HG02884 (cell line): Measurements from ENCODE around the gene SEMA4D.
"Not testable (repeated sequence)": the region's sequence is repeated elsewhere in the genome, so short reads cannot be mapped to it uniquely, and the experiment has no call there.

Experiments
- ATAC-seq: cut with Tn5 transposase; IDR thresholded peaks from one replicate; pipeline ENCODE4 v1.9.1; 2021; ENCODE audit warnings: mild to moderate bottlenecking, moderate library complexity; ENCODE audit not compliant: unreplicated experiment

The SEMA4D gene

DNA sequence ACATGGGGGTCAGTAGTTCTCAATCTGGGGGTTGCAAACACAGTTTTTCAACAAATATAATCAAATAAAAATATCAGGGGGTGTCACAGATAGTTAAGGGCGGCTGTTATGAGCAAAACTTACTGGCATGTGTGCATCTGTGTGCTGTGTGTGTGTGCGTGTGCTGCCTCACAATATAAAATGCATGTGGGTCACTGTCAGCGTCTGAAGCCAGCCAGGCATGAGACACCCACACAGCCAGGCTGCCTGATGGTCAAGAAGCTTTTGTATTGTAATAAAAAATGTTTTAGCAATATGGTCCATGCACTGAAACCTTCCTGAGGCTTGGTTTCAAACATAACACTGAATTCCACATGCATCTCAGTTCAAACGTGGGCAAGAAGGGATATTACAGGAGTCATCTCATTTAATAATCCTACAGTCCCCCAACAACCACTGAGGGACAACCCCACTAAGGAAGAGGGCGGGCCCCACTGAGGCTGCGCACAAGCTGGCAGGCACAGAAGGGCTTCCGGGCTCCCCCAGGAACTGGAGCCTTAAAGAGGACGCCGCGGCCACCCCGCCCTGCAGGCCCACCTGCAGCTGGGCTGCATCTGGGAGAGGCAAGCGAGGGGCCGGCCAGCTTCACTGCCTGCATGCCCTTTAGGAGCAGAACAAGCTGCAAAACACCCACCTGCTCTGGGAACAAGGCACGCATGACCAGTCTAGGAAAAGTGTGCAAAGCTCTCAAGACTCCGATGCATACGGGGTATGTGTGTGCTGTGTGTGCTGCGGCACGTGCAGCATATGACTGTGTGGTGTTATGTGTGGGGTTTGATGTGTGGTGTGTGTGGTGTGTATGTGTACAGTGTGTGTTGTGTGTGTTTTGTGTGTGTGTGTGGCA, 14.1 kb downstream of the SEMA4D start:
- ATAC-seq: peak; percentile 71

DNA sequence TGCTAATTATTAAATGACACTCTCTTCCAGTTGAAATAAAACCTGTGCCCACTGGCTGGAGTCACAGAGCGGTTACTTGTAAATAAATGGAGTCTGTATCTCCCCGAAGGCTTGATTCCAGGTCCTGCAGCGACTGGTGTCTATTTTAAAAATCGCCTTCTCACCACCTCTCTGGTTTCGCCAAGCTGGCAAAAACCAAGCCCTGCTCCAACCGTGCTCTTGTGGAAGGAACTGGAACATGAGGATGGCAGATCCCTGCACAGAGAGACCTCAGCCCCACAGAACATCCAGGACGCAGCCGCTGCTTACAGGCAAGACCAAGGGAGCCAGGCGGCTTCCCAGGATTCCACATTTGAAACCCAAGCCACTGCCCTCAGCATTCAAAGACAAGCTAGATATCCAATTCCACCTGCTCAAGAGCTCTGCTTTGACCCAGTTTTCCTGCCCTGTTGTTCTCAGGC, 15.0 kb downstream of the SEMA4D start:
- no peak for ATAC-seq

DNA sequence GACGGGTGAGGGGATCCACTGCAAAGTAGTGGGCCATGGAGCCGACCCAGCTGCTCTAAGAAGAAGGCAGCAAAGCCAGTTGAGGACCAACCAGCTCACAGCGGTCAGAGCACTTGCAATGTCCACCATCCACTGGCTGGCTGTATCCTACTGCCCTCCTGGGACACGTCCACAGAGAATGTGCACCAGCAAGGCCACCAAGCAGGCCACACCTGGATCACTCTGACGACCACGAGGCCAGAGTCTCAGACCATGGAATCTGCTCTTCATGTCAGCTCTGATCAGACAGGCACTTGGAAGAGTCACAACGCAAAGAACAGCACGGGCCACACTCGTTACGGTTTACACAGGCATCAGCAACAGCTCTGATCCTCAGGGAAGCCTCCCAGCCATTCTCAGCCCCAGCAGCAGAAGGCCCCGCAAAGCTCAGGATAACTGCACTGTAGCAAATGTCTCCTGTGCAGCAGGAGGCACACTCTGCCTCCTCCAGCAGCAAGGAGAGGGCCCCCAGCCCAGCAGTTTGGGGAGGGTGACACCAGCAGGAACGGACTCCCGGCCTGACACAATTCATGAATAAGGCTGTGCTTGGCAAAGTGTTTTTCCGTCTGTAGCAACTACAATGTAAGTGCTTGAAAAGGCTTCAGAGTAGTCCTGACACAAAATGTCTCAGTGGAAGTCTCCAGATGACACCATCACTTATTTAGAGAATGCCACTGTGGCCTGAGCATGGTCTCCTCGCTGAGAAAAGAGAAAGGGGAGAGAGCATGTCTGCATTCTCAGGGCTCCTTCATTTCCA, 15.7 kb downstream of the SEMA4D start:
- ATAC-seq: no peak

DNA sequence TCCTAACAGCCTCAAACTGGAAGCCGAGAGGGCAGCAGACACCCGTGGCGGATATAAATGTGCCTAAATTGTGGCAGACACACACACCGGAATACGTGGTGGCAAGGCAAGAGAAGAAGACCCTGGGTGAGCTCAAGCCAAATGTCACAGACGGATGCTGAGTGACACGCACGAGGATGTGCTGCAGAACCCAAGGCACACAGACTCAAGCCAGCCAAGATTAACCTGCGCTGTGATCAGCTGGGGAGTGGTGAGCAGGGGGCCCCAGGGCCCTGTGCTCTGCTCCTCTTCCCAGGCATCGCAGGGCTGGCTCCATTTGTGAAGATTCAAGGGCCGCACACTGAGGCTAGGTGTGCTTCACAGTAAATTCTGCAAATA, 16.4 kb downstream of the SEMA4D start:
- no peak for ATAC-seq

DNA sequence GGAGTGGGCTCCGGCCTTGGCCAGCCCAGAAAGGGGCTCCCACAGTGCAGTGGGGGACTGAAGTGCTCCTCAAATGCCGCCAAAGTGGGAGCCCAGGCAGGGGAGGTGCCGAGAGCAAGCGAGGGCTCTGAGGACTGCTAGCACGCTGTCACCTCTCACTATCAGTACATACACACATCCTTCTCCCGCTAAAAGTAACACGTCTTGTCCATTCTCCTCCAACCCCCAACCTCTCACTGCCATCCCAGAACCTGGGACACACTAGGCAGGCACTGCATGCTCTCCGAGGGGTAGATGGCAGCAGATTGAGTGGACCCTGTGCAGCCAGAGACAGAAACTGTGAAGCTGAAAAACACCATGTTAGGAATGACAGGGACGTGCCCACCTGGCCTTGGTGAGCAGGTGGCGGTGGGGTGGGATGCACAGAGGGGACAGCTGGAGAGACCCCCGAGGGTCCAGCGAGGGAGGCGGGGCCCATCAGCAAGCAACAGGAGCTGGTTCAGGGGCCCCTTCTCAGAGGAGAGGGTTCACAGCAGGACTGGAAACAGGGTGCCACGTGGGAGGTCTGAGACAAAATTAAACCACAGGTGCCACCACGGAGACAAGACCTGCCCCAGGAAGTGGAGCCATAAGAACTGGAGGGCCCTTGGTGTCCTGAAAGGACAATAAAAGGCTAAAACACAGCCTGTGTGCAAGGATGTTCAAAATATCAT, 16.9 kb downstream of the SEMA4D start:
- no peak for ATAC-seq

DNA sequence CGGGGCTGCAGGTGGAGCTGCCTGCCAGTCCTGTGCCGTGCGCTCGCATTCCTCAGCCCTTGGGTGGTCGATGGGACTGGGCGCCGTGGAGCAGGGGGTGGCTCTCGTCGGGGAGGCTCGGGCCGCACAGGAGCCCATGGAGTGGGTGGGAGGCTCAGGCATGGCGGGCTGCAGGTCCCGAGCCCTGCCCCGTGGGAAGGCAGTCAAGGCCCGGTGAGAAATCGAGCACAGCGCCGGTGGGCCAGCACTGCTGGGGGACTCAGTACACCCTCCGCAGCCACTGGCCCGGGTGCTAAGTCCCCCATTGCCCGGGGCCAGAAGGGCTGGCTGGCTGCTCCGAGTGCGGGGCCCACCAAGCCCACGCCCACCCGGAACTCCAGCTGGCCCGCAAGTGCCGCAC, 17.5 kb downstream of the SEMA4D start:
- ATAC-seq: not testable (repeated sequence)

DNA sequence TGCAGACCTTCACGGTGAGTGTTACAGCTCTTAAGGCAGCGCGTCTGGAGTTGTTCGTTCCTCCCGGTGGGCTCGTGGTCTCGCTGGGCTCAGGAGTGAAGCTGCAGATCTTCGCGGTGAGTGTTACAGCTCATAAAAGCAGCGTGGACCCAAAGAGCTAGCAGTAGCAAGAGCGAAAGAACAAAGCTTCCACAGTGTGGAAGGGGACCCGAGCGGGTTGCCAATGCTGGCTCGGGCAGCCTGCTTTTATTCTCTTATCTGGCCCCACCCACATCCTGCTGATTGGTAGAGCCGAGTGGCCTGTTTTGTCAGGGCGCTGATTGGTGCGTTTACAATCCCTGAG, 18.3 kb downstream of the SEMA4D start:
- ATAC-seq: not testable (repeated sequence)

DNA sequence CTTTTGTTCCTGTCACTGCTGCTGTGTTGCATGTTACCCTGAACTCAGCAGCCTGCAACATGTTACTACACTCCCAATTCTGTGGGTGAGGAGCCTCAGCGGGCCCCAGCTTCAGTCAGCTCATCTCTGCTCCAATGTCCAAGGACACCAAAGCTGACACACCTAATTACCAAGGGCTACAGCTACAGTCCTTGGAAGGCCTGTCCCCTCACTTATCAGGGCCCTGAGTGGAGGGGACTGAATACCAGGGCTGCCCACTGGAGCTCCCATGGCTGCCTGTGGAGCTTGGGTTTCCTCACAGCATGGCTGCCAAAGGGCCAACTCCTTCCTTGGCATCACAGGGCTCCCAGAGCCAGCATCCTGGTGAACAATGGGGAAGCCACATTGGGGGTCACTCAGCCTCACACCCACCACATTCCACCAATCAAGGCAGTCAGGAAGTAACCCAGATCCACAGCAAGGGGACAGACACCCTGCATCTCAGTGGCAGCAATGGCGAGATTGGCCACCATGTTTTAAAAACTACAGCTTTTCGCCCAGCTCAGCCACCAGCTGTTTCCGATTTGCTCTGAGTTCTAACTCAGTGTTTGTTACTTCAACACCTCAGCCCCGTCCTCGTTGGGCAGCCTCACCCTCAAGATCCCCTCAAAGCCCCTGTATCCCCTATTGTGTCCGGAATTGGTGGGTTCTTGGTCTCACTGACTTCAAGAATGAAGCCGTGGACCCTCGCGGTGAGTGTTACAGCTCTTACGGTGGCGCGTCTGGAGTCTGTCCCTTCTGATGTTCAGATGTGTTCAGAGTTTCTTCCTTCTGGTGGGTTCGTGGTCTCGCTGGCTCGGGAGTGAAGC, 18.9 kb downstream of the SEMA4D start:
- no peak for ATAC-seq

DNA sequence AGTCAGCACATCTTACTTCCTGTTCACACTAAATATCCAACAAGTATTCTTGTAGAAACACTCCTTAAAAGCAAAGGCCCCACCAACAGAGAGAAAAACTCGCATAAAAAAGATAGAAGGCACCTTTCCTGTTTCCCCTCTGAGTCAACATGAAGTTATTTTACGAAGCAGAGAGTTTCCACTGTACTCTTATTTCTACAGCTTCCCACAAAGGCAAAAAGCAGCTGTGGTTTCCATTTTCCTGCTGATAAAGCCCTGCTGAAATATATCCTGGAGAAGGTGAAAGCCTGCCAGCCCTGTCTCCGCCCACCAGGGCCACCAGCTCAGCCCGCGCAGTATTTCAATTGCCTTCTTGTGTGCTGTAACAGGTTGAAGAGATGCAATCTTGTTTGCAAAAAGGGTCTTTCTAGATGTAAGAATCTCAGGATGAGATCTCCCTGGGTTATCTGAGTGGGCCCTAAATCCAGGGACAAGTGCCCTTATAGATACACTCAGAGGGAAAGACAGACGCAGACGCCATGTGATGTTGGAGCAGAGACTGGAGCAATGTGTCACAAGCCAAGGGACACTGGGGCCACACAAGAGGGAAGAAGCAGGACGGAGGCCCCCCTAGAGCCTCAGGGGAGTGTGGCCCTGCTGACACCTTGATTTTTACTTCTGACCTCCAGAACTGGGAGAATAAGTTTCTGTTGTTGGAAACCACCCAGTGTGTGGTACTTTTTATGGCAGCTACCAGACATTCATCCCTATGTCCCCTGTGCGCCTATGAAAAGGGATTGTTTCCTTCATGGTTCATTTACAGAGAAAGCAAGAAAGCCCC, 19.9 kb downstream of the SEMA4D start:
- no peak for ATAC-seq

DNA sequence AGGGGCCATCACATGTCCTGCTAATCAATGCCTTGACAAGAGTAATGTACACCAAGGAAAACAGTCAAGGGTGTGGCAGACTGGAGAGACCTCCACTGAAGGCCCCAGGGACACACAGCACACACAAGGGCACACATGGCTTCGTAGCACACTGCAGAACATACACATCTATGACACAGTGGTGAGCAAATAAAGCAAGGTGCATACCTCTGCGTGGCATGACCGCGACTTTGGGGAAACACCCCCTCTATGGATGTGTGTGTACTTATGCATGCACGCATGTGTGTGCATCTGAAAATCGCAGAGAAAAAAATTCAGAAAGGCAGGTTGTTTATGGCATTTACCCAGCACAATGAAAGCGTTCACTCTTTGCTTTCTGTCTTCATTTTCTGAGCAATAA, 20.5 kb downstream of the SEMA4D start:
- no peak for ATAC-seq

DNA sequence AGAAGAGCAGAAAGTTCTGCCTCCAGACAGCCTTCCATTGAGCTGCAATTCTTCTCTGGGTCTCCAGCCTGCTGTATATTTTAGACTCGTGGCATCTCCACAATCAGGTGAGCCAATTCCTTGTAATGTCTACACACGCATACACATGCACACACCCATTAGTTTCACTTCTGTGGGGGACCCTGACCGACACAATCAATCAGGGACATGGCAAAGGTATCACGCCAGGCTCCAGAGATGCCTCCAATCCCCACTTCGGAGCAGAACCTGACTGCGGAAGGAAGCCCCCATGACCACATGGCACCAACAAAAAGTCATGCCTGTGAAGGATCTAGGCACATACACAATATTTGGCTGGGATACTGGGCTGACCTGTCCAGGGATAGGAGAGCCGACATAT, 21.4 kb downstream of the SEMA4D start:
- ATAC-seq: no peak

DNA sequence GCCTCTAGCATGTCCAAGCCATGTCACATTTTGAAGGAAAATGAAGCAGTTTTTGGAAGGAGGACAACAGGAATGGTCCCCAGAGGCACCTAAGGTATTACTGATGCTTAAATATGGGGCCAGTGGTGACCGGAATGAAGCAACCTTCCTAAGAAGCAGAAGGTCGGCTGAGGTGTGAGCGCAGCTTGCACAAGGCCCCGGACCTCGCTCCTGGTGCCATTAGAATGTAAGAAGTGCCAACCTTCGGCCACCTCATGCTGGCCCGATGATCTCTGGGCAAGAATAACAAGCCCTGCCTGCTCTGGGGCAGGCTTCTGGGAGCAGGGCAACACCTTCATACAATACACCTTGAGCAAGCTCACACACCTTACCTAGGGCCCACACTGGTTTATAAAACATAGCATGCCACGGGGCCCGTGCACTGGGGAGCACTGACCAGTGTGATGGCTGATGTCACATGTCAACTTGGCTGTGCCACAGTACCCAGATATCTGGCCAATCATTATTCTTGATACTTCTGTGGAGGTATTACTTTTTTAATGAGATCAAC, 21.9 kb downstream of the SEMA4D start:
- no peak for ATAC-seq

DNA sequence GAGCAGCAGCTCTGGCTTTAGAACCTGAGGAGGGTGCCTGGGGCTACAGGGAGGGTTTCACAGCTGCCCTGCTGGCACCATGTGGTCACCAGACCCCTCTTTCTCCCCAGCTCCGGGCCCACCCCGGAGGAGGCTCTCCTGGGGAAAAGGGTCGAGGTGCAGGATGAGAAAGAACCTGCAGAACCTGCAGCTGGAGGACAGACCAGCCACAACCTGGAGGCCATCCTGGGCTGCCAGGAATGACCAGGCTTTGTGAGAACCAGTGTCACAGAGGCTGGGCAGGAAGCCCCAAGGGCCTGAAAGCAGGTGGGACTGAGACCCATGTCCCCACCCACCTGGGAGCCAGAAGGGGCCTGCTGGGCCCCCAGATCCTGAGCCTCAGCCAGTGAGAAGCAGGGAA, 23.0 kb downstream of the SEMA4D start:
- ATAC-seq: no peak

DNA sequence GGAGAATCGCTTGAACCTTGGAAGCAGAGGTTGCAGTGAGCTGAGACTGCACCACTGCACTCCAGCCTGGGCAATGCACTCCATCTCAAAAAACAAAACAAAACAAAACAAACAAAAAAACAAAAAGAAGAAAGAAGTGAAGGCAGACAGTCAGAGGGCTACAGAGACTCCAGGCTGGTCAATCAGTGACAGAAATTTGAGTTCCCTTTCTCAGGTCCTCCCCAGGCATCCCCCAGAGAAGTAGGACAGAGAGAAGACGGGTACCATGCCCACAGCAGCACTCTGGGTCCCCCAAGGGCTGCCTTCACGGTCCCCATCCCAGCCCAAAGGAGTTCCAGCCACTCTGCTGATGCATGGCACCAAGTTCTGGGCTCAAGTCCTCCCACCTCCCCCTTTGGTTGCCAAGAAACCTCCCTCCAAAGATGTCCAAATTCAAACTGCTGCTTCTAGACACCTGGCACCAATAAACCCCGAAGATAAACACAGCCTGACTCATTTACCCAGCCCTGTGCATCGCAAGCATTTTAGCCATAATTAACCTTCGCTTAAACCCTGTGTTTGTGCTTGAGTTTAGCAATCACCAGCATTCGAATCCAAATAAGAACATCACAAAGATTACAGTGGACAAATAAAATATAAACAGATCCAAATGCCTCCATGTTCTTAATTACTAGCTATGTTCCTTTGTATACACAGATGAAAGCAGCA, 24.0 kb downstream of the SEMA4D start:
- ATAC-seq: no peak

DNA sequence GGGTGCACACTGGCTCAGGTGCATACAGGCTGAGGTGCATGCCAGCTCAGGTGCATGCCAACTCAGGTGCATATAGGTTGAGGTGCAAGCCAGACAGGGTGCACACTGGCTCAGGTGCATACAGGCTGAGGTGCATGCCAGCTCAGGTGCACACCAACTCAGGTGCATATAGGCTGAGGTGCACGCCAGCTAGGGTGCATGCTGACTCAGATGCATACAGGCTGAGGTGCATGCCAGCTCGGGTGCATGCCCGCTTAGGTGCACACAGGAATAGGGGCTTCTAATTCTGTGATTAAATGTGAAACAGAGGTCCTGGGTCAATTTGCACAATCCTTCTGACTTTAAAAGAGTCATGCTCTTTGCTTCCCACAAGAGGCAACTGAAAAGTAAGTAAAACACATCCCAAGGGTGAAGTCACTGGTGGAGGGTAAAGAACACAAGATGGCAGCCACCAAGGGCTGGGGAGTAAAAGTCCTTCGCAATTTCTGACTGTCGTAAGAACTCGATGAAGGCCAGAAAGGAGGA, 26.1 kb downstream of the SEMA4D start:
- ATAC-seq: not testable (repeated sequence)

DNA sequence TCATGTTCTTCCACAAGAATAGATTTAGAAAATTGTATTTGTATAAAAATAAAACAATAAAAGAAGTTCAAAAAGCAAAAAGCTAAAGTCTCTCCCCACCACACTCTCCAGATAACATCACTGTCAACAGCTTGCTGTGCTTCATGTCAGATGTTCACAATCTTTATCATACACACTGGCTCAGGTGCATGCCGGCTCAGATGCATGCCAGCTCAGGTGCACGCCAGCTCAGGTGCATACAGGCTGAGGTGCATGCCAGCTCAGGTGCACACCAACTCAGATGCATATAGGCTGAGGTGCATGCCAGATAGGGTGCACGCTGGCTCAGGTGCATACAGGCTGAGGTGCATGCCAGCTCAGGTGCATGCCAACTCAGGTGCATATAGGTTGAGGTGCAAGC, 26.5 kb downstream of the SEMA4D start:
- ATAC-seq: no peak

DNA sequence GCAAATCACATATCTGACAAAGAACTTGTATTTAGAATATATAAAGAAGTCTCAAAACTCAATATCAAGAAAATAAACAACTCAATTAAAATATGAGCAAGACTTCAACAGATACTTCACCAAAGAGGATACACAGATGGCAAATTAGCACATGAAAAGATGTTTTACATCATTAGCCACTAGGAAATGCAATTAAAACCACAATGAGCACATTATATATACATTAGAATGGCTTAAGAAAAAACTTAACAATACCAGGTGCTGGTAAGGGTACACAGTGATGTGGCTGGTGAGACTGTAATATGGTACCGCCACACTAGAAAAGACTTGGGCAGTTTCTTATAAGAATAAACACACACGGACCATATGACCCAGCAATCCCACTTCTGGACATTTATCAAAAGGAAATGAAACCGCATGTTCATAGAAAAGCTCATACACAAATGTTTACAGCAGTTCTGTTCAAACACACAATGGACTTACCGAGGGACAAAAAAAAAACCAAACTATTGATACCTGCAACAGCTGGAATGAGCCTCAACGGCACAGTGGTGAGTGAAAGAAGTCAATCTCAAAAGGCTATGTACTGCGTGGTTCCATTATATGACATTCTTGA, 27.6 kb downstream of the SEMA4D start:
- ATAC-seq: no peak

DNA sequence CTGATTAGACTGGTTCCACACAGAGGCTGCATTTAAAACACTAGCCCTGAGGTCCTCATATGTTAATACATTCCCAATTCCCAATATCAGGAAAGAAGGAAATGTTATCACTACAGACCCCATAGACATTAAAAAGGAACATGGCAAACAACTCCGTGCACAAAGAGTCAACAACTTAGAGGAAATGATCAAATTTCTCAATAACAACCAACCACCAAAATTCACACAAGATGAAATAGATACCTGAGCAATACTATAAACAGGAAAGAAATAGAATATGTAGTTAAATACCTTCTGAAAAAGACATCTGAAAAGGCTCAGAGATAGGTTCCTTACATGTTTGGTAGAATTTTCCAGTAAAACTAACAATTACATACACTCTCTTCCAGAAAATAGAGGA, 28.9 kb downstream of the SEMA4D start:
- no peak for ATAC-seq
